A549 (cell line): ENCODE results near the gene TIGD1. TPM values are rescaled to one million over a fixed set of nuclear protein-coding genes. Genes with fewer than 3 reads are reported as not detected.

Experiments
- ATAC-seq, 2 experiments: fragments of 200-7000 bp in 1 of 2; fragments of >200 bp in 1 of 2; cut with Nextera tagmentation in 1 of 2; cut with Tn5 transposase in 1 of 2; 3 replicates each; pipeline versions ENCODE4 v1.8.0 to v1.9.1; 2018 to 2020; ENCODE audit warnings: mild to moderate bottlenecking in 1 of 2, moderate library complexity in 1 of 2
- CTCF ChIA-PET: fragments of 300-600 bp; sonication (Branson Sonifier 250); formaldehyde crosslinking; extraction: SDS; loops from one replicate; lab custom pipeline; 2021; ENCODE audit warnings: antibody characterized with exemption, inconsistent platforms; lab: Yijun Ruan, JAX
- POLR2A ChIA-PET: fragments of 350-600 bp; formaldehyde crosslinking; extraction: SDS; loops from one replicate; lab custom pipeline; 2021; ENCODE audit warnings: antibody characterized with exemption, inconsistent platforms; lab: Yijun Ruan, JAX
- DNase-seq, 2 experiments: peaks; one replicate each; pipeline versions ENCODE4 v3.0.0 to v3.0.0-alpha.2; 2011 to 2016; ENCODE audit warnings: low read depth in 1 of 2, low spot score in 1 of 2
- FAIRE-seq: peaks from 2 replicates; lab custom pipeline; 2011; peaks lifted over from hg19 to GRCh38; lab: Jason Lieb, UNC
- H3K27ac ChIP-seq, 2 experiments: fragments of >200 bp; sonication (Bioruptor Twin); formaldehyde crosslinking; 3 replicates each; pipeline ENCODE4 v1.5.1; 2016 to 2017
- H3K4me1 ChIP-seq: fragments of >200 bp; sonication (Bioruptor Twin); formaldehyde crosslinking; 3 replicates; pipeline ENCODE4 v1.6.1; 2016
- H3K4me2 ChIP-seq: fragments of >200 bp; sonication (Bioruptor Twin); formaldehyde crosslinking; 3 replicates; pipeline ENCODE4 v1.6.1; 2016
- H3K4me3 ChIP-seq: fragments of >200 bp; sonication (Bioruptor Twin); formaldehyde crosslinking; 3 replicates; pipeline ENCODE4 v1.5.1; 2016
- H3K9me3 ChIP-seq: fragments of >200 bp; sonication (Bioruptor Twin); formaldehyde crosslinking; 3 replicates; pipeline ENCODE4 v1.6.1; 2016
- CBX8 ChIP-seq: fragments of 200-600 bp; sonication (generic); IDR thresholded peaks from 2 replicates; pipeline ENCODE4 v1.6.1; 2016
- CHD2 ChIP-seq: fragments of 150-350 bp; IDR thresholded peaks from 2 replicates; pipeline ENCODE4 v1.6.1; 2014; ENCODE audit warnings: low read length; ENCODE audit not compliant: partially characterized antibody
- CHD4 ChIP-seq: fragments of 200-600 bp; sonication (generic); IDR thresholded peaks from 2 replicates; pipeline ENCODE4 v1.6.1; 2016; ENCODE audit warnings: antibody characterized with exemption, mild to moderate bottlenecking, borderline replicate concordance
- EHF ChIP-seq: fragments of 250-450 bp; sonication (Bioruptor Pico); IDR thresholded peaks from 2 replicates; pipeline ENCODE4 v1.5.0; 2020; ENCODE audit warnings: mild to moderate bottlenecking
- EHMT2 ChIP-seq: fragments of 200-600 bp; sonication (generic); IDR thresholded peaks from 2 replicates; pipeline ENCODE4 v1.6.1; 2016; ENCODE audit warnings: antibody characterized with exemption, low read depth, mild to moderate bottlenecking, moderate library complexity
- EP300 ChIP-seq, 2 experiments: fragments of >200 bp; sonication (Bioruptor Twin); formaldehyde crosslinking; IDR thresholded peaks; 2 replicates in 1 of 2; 3 replicates in 1 of 2; pipeline ENCODE4 v1.6.1; 2016 to 2017
- NFE2L2 ChIP-seq: fragments of 150-350 bp; conservative IDR thresholded peaks from 2 replicates; pipeline ENCODE4 v1.6.1; 2014; ENCODE audit warnings: low read length
- RAD21 ChIP-seq, 2 experiments: fragments of >200 bp in 1 of 2; sonication (Bioruptor Twin) in 1 of 2; formaldehyde crosslinking in 1 of 2; IDR thresholded peaks in 1 of 2; conservative IDR thresholded peaks in 1 of 2; 2 replicates in 1 of 2; 3 replicates in 1 of 2; pipeline ENCODE4 v1.6.1; 2012 to 2018; ENCODE audit warnings: inconsistent platforms in 1 of 2
- RARB ChIP-seq: fragments of 250-450 bp; sonication (Bioruptor Pico); IDR thresholded peaks from 2 replicates; pipeline ENCODE4 v1.8.0; 2021; ENCODE audit warnings: mild to moderate bottlenecking, moderate library complexity
- RCOR1 ChIP-seq: fragments of 150-350 bp; IDR thresholded peaks from 2 replicates; pipeline ENCODE4 v1.6.1; 2014; ENCODE audit warnings: antibody characterized with exemption, low read length, low read depth
- SREBF2 ChIP-seq: fragments of 450-650 bp; IDR thresholded peaks from 2 replicates; pipeline ENCODE4 v1.6.1; 2014; ENCODE audit warnings: mild to moderate bottlenecking, moderate library complexity
- TFCP2L1 ChIP-seq: fragments of 250-450 bp; sonication (Bioruptor Pico); IDR thresholded peaks from 2 replicates; pipeline ENCODE4 v1.5.0; 2021; ENCODE audit warnings: mild to moderate bottlenecking
- ZNF302 ChIP-seq: fragments of 250-450 bp; sonication (Bioruptor Pico); IDR thresholded peaks from 2 replicates; pipeline ENCODE4 v1.9.0; 2021; ENCODE audit warnings: inconsistent platforms, mild to moderate bottlenecking, moderate library complexity
- WGBS: methylation state at CpG from one replicate; pipeline ENCODE4 v1.1.6; 2017; ENCODE audit errors: missing lambda C conversion rate; 5-methylcytosine and 5-hydroxymethylcytosine counted together
- polyA plus RNA-seq, 4 experiments: library from polyadenylated mRNA; depleted of rRNA in 3 of 4; stranded (reverse); fragments of >200 nt; fragmentation: RNase III in 1 of 4; extraction: RNeasy Plus Mini Kit Qiagen cat#74134 plus additional on column Dnase treatment in 1 of 4; gene quantifications; 2 replicates in 3 of 4; 3 replicates in 1 of 4; pipeline ENCODE4 v1.2.3, GENCODE V29; 2011 to 2017
- TF ChIP-seq, protein P1 (sequence below): fragments of 250-450 bp; sonication (Bioruptor Pico); IDR thresholded peaks from 2 replicates; pipeline ENCODE4 v1.5.0; 2021; ENCODE audit warnings: mild to moderate bottlenecking, moderate library complexity, borderline replicate concordance
- TF ChIP-seq, protein P2 (sequence below): IDR thresholded peaks from 2 replicates; pipeline ENCODE4 v1.6.1; 2012
- TF ChIP-seq, protein P3 (sequence below): fragments of 150-350 bp; IDR thresholded peaks from 2 replicates; pipeline ENCODE4 v1.6.1; 2014; ENCODE audit warnings: low read depth, mild to moderate bottlenecking, low read length

The TIGD1 gene
- polyA plus RNA-seq, 2 of the 4 experiments (the other 2 are of a cell fraction) = 5.7 to 10.5 TPM

DNA sequence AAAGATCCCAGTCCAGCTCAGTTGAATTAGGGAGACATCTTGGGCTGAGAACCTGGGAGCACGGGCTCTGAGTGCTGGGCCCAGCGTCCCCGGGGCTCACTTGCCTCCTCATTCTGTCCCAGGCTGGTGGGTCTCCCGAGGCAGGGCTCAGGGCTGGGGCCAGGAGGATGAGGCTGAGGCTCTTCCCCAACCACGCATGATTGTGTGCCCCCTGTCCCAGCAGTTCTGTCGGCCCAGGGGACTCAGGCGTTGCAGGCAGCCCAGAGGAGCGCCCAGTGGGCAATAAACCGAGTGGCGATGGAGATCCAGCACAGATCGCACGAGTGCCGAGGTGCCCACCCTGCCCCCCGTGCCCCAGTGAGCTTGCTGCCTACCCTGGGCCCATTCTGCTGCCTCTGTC is 29.3 kb downstream of the TIGD1 start:
- Histone ChIP-seq H3K27ac (no peak overlapping the region), H3K9me3 (no peaks in the 10 kb centered on the region), H3K4me1 (peaks cover 26% of the 10 kb centered on the region; the same call in 2 of the 3 replicates), H3K4me3 (no peak overlapping the region), H3K4me2 (no peak overlapping the region)
- no peak for DNase-seq
- TF ChIP-seq EHMT2 (no peak), EHF (CRISPR knock-in tag) (no peak)
- TF ChIP-seq, protein P1, sequence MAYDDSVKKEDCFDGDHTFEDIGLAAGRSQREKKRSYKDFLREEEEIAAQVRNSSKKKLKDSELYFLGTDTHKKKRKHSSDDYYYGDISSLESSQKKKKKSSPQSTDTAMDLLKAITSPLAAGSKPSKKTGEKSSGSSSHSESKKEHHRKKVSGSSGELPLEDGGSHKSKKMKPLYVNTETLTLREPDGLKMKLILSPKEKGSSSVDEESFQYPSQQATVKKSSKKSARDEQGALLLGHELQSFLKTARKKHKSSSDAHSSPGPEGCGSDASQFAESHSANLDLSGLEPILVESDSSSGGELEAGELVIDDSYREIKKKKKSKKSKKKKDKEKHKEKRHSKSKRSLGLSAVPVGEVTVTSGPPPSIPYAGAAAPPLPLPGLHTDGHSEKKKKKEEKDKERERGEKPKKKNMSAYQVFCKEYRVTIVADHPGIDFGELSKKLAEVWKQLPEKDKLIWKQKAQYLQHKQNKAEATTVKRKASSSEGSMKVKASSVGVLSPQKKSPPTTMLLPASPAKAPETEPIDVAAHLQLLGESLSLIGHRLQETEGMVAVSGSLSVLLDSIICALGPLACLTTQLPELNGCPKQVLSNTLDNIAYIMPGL (CRISPR knock-in tag) = no peak
- TF ChIP-seq, protein P2, sequence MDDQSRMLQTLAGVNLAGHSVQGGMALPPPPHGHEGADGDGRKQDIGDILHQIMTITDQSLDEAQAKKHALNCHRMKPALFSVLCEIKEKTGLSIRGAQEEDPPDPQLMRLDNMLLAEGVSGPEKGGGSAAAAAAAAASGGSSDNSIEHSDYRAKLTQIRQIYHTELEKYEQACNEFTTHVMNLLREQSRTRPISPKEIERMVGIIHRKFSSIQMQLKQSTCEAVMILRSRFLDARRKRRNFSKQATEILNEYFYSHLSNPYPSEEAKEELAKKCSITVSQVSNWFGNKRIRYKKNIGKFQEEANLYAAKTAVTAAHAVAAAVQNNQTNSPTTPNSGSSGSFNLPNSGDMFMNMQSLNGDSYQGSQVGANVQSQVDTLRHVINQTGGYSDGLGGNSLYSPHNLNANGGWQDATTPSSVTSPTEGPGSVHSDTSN = no peak
- WGBS = 67% methylated on average over 13 of the region's 14 CpGs
- no peak for ATAC-seq
- POLR2A ChIA-PET = no interaction called here
- CTCF ChIA-PET = interaction anchor here (0.9 to 8.2 kb wide), 26 partner anchors 11 to 667 kb away, joined by 3 to 107 read pairs (median 8); no protein-coding TSS in a partner anchor
- no peak for FAIRE-seq

DNA sequence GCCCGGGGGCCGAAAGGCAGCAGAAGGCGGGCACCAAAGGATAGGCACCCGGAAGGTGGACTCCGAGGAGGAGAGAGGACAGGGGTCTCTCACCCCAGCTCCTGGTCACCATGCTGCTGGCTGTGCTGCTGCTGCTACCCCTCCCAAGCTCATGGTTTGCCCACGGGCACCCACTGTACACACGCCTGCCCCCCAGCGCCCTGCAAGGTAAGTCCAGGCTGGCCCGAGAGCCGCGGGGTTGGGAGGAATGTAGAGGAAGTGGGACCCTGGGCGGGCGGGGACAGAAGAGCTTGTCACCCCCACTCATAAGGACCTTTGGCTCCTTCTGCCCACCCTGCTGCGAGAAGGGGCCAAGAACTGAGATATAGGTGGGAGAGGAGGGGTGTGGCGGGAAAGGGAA is 29.9 kb downstream of the TIGD1 start:
- no peak for ATAC-seq
- no peak overlapping the region for H3K4me3 ChIP-seq
- no peak for TF ChIP-seq CHD2
- TF ChIP-seq RAD21 (conservative IDR thresholded peaks at IDR 0.05 in 1 of 2, IDR thresholded peaks at IDR 0.05 in 1 of 2) = no peak
- TF ChIP-seq ZNF302 (CRISPR knock-in tag) = no peak
- TF ChIP-seq EP300 (IDR thresholded peaks at IDR 0.05) = no peak
- TF ChIP-seq RCOR1 = no peak
- TF ChIP-seq, all 56 proteins: peak for 0
- Histone ChIP-seq H3K4me2 (no peak overlapping the region), H3K4me1 (peaks cover 23% of the 10 kb centered on the region; the same call in 2 of the 3 replicates), H3K27ac (no peak overlapping the region), H3K9me3 (no peaks in the 10 kb centered on the region)
- CTCF ChIA-PET = interaction anchor here (0.9 to 8.2 kb wide), 17 partner anchors 10 to 908 kb away, joined by 3 to 107 read pairs (median 13); no protein-coding TSS in a partner anchor
- DNase-seq = no peak
- no peak for FAIRE-seq
- 68% methylated on average over 7 of the region's 15 CpGs for WGBS
- POLR2A ChIA-PET = no interaction called here

DNA sequence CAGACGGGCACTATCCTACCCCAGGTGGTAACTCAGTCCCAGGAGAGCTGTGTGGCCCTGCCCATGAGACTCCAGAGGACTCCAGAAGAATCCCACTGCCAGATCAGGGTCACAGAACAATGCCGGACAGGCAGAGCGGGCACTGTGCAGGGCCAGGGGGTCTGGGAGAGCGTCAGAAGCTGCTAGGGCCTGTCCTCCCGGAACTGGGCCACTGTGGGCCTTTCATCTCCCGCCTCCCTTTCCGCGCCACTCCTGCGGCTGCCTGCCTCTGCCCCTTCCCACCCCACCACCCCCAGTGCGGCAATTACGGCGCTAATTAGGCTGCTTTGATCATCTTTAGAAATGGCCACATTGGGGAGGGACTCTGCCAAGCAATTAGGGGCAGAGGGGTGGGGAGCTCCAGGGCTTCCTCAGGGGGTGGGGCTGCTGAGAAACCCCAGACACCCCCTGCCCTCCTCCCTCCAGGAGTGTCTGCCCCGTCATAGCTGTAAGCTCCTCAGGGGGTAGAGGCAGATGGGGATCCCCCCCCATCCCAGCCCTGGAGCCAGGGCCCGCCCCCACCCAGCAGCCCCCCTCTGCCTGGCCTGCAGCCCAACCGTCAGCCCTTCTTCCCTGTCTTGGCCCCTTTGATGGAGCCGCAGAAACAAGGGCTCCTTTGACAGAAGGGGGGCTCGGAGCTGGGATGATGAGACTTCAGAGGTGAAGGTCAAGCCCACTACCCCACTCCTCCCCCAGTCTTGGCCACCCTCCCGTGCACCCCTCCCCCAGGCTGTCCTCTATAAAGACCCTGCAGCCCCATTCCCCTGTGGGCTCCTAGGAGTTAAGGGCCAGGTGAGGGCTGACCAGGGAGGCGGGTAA is 30.5 kb downstream of the TIGD1 start, which contains the start of gene PRSS56:
Gene PRSS56, plus strand, starts transcription at position 808 of the 858 bp plus-strand sequence. CDS start 211 bp downstream, outside the sequence.
- POLR2A ChIA-PET = no interaction called here
- peaks cover 22% of the 10 kb centered on the region; the same call in 2 of the 3 replicates for H3K4me1 ChIP-seq
- TF ChIP-seq CBX8 (no peak), RARB (CRISPR knock-in tag) (no peak), SREBF2 (no peak), EHMT2 (no peak), CHD4 (no peak), RAD21 (conservative IDR thresholded peaks at IDR 0.05 in 1 of 2, IDR thresholded peaks at IDR 0.05 in 1 of 2) (no peak), ZNF302 (CRISPR knock-in tag) (no peak), TFCP2L1 (CRISPR knock-in tag) (no peak), NFE2L2 (no peak)
- TF ChIP-seq, protein P3, sequence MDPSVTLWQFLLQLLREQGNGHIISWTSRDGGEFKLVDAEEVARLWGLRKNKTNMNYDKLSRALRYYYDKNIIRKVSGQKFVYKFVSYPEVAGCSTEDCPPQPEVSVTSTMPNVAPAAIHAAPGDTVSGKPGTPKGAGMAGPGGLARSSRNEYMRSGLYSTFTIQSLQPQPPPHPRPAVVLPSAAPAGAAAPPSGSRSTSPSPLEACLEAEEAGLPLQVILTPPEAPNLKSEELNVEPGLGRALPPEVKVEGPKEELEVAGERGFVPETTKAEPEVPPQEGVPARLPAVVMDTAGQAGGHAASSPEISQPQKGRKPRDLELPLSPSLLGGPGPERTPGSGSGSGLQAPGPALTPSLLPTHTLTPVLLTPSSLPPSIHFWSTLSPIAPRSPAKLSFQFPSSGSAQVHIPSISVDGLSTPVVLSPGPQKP = no peak
- no peak within 1 kb of the TSS for H3K27ac ChIP-seq
- FAIRE-seq (no peak), ATAC-seq (no peak), DNase-seq (no peak)
- H3K4me2 ChIP-seq = no peak within 1 kb of the TSS
- CTCF ChIA-PET = interaction anchor here (0.9 to 8.2 kb wide), 15 partner anchors 10 to 908 kb away, joined by 3 to 107 read pairs (median 7); no protein-coding TSS in a partner anchor
- 79% methylated on average over 14 of the region's 19 CpGs for WGBS
- H3K9me3 ChIP-seq = no peaks in the 10 kb centered on the region
- no peak within 1 kb of the TSS for H3K4me3 ChIP-seq
